ENCODE results near the gene GJC2. TPM values are rescaled to one million over a fixed set of nuclear protein-coding genes. Genes with fewer than 3 reads are reported as not detected.

The GJC2 gene
- total RNA-seq, 1 donor from 2014 or later: 6.9 TPM

DNA sequence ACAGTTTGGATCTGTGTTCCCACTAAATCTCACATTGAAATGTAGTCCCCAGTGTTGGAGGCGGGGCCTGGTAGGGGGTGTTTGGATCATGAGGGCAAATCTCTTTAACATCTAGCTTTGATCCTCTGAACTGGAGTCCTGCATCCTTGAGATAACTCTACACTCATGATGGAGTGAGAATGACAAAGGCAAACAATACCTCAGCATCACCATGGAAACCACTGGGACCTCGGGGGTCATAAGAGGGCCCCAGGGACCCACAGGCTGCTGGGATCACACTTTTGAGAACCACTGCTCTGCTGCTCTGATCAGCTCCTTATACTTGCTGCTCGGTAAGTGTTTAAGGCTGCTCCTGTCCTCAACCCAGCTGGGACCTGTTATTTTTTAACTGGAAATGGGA, 44.7 kb downstream of the GJC2 start:
- TF ChIP-seq, protein P1, sequence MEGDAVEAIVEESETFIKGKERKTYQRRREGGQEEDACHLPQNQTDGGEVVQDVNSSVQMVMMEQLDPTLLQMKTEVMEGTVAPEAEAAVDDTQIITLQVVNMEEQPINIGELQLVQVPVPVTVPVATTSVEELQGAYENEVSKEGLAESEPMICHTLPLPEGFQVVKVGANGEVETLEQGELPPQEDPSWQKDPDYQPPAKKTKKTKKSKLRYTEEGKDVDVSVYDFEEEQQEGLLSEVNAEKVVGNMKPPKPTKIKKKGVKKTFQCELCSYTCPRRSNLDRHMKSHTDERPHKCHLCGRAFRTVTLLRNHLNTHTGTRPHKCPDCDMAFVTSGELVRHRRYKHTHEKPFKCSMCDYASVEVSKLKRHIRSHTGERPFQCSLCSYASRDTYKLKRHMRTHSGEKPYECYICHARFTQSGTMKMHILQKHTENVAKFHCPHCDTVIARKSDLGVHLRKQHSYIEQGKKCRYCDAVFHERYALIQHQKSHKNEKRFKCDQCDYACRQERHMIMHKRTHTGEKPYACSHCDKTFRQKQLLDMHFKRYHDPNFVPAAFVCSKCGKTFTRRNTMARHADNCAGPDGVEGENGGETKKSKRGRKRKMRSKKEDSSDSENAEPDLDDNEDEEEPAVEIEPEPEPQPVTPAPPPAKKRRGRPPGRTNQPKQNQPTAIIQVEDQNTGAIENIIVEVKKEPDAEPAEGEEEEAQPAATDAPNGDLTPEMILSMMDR (IDR thresholded peaks at IDR 0.05): no peak
- intact Hi-C loops (cut with DNase I): no loop called here
- H3K27me3 ChIP-seq: no peaks in the 10 kb centered on the region
- H3K27ac ChIP-seq: no peak overlapping the region
- H3K4me3 ChIP-seq: no peak overlapping the region
- ATAC-seq: no peak
- peaks cover 10% of the 10 kb centered on the region for H3K9me3 ChIP-seq
- no peak for DNase-seq
- peaks cover 5% of the 10 kb centered on the region for H3K4me1 ChIP-seq
- H3K36me3 ChIP-seq: no peaks in the 10 kb centered on the region

DNA sequence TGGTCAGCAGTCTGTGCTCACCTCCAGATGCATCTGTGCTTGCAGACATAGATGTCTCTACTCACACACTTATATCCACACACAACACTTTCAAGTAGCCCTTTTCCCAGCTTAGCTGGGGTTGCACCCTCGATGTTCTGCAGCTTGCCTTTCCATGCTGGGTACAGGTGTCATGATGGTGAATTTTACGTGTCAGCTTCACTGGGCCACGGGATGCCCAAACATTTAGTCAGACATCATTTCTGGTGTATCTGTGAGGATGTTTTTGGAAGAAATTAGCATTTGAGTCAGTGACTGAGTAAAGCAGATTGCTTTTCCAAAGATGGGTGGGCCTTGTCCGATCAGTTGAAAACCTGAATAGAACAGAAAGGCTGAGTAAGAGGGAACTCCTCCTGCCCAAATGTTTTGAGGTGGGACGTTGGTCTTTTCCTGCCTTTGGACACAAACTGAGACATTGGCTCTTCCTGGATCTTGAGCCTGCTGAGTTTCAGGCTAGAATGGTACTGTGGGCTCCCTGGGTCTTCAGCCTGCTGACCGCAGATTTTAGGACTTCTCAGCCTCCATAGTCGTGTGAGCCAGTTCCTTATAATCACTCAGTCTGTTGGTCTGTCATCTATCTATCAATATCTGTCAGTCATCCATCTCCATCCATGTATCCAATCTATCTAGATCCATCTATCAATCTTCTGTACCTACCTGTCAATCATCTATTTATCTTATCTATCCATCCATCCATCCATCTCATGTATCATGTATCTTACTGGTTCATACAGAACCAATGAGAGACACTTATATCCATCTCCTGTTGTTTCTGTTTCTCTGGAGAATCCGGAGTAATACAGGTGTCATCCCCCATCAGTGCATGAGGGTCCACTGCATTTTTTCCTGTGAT, 45.4 kb downstream of the GJC2 start:
- ATAC-seq (no peak), DNase-seq (no peak)
- Histone ChIP-seq H3K27ac (no peak overlapping the region), H3K27me3 (no peaks in the 10 kb centered on the region), H3K4me3 (no peak overlapping the region), H3K4me1 (peaks cover 5% of the 10 kb centered on the region), H3K36me3 (no peaks in the 10 kb centered on the region), H3K9me3 (peaks cover 10% of the 10 kb centered on the region)
- TF ChIP-seq, protein P1 (IDR thresholded peaks at IDR 0.05): no peak
- intact Hi-C loops (cut with DNase I): no loop called here

DNA sequence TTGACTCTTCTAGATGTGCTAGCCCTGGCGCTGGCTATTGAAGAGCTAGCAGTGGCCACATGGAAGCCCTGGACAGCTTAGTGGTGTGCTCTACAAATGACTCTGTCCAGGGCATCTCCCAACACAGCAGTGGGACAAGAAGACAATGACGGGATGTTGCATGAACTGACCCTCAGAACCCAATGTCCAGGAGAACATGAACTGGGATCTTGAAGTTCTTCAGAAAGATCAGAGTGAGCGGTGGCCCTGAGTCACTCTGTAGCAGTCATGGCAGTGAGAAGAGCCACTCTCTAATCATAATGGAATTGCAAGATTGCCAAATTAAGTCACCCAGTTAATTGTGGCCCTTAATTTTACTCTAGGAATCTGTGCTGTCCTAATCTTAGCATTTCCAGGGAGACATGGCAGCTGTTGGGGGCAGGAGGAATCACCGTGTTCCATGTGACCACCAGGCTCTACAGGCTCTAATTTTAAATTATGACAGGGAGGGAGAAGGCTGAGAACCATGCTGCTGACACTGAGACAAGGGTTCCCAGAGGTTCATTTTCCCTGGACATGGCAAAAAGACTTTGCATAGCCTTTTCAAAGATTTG, 47.9 kb downstream of the GJC2 start:
- H3K36me3 ChIP-seq: no peaks in the 10 kb centered on the region
- intact Hi-C loops (cut with DNase I): no loop called here
- DNase-seq (peak; percentile 9), ATAC-seq (no peak)
- H3K27ac ChIP-seq: no peak overlapping the region
- no peaks in the 10 kb centered on the region for H3K27me3 ChIP-seq
- TF ChIP-seq, protein P1 (IDR thresholded peaks at IDR 0.05): no peak
- no peak overlapping the region for H3K4me3 ChIP-seq
- peaks cover 4% of the 10 kb centered on the region for H3K4me1 ChIP-seq
- H3K9me3 ChIP-seq: peaks cover 10% of the 10 kb centered on the region

DNA sequence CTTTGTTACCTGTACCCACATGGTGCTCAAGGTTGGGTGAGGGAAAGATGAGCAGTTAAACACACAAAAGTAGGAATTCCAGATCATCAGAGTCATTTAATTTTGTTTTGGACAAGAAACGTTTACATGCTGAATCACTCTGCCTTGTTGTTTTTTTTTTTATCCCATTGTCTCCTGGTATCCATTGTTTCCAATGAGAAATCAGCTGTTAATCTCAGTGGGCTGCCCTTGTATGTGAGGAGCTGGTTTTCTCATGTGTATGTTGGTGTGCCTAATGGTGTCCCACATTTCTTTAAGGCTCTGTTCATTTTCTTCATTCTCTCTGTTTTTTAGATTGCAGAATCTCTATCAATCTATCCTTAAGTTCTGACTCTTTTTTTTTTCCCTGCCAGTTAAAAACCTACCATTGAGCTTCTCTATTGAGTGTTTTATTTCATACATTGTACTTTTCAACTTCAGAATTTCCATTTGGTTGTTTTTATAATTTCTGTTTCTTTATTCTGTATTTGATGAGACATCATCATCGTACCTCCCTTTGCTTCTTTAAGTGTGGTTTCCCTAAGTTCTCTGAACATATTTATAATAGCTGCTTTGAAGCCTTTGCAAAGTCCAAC, 49.4 kb downstream of the GJC2 start:
- DNase-seq (no peak), ATAC-seq (no peak)
- intact Hi-C loops (cut with DNase I): no loop called here
- Histone ChIP-seq H3K36me3 (no peaks in the 10 kb centered on the region), H3K9me3 (peaks cover 10% of the 10 kb centered on the region), H3K27me3 (no peaks in the 10 kb centered on the region), H3K4me1 (no peaks in the 10 kb centered on the region), H3K4me3 (no peak overlapping the region), H3K27ac (no peak overlapping the region)
- TF ChIP-seq, protein P1 (IDR thresholded peaks at IDR 0.05): no peak

DNA sequence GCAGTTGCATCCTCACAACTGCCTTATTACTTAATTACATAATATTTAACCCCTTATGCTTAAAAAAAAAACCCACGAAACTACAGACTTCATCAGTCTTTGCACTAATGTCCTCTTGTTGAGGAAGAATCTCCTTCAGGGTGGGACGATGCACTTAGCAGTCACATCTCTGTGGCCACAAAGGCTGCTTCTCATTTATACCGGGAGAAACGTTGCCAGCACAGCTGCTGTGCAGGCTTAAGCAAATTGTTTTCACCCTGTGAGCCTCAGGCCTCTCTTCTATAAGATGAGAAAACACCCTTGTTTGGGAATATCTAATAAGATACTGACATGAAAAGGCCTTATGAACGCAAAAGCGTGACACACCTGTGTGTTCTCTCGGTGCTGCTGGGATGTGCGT, 55.2 kb downstream of the GJC2 start:
- ATAC-seq: no peak
- Histone ChIP-seq H3K27me3 (peaks cover 4% of the 10 kb centered on the region), H3K36me3 (no peaks in the 10 kb centered on the region), H3K4me1 (no peaks in the 10 kb centered on the region), H3K4me3 (no peak overlapping the region), H3K9me3 (no peaks in the 10 kb centered on the region), H3K27ac (no peak overlapping the region)
- TF ChIP-seq, protein P1 (IDR thresholded peaks at IDR 0.05): no peak
- intact Hi-C loops (cut with DNase I): no loop called here
- no peak for DNase-seq

Data from upper lobe of right lung (tissue), 1 donor.